ENCODE data around the gene PCNT. TPM values are rescaled to one million over a fixed set of nuclear protein-coding genes. Genes with fewer than 3 reads are reported as not detected.

The PCNT gene
- total RNA-seq, 1 donor from 2014 or later = 53.3 TPM

DNA sequence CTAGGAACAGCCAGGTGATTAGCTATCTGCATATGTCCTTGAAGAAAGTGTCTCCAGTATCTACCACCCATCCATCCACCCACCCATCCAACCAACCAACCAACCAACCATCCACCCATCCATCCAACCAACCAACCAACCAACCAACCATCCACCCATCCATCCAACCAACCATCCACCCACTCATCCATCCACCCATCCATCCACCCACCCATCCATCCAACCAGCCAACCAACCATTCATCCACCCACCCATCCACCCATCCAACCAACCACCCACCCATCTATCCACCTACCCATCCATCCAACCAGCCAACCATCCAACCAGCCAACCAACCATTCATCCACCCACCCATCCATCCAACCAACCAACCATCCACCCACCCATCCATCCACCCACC is 12.4 kb upstream of the PCNT start:
- Mint-ChIP-seq H3K27me3 (no peaks in the 10 kb centered on the region), H3K9me3 (ENCODE audit: low read depth) (no peaks in the 10 kb centered on the region), H3K4me3 (ENCODE audit: low read depth) (no peak overlapping the region), H3K27ac (no peak overlapping the region), H3K36me3 (ENCODE audit: insufficient read depth) (peaks cover 16% of the 10 kb centered on the region), H3K4me1 (ENCODE audit: low read depth) (no peaks in the 10 kb centered on the region)
- TF ChIP-seq CTCF (IDR thresholded peaks at IDR 0.05; ENCODE audit: unreplicated experiment) = no peak
- no peak for DNase-seq (ENCODE audit: low spot score, unreplicated experiment)

- peaks cover 9% of the 10 kb centered on the region for H3K36me3 Mint-ChIP-seq (ENCODE audit: insufficient read depth)
- no peaks in the 10 kb centered on the region for H3K27me3 Mint-ChIP-seq
- TF ChIP-seq CTCF (IDR thresholded peaks at IDR 0.05; ENCODE audit: unreplicated experiment) = no peak
- no peak overlapping the region for H3K4me3 Mint-ChIP-seq (ENCODE audit: low read depth)
- H3K4me1 Mint-ChIP-seq (ENCODE audit: low read depth) = no peaks in the 10 kb centered on the region
- no peak overlapping the region for H3K27ac Mint-ChIP-seq
- DNase-seq (ENCODE audit: low spot score, unreplicated experiment) = no peak
- H3K9me3 Mint-ChIP-seq (ENCODE audit: low read depth) = no peaks in the 10 kb centered on the region
Observed at GRCh38 chr21:46312949-46313348, 11.0 kb upstream of the PCNT start.

DNA sequence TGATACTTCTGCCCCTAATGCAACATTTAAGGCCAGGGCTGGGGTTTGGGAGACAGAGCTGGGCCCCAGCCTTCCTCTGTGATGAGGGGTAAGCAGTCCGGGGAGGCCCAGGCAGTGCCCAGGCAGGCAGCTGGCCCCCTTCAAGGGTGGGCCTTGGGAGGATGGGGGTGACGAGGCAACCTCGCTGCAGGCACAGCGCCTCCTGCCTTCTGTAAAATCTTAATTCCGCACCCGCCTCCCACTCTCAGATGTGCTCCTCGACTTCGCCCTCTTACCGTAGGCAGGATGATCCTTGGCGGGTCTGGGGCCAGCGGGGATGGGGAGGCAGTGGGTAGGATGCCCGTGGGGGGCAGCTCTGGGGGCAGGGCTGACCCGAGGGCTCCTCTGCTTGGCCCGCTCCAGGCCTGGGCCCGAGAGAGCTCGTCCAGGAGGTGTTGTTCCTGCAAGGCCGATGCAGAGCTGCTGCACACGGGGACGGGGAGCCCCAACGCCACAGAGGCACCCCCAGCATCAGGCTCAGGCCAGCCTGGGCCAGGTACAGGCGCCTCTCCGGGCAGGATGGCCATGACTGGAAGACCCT is 9.4 kb upstream of the PCNT start:
- H3K27me3 Mint-ChIP-seq = no peaks in the 10 kb centered on the region
- H3K36me3 Mint-ChIP-seq (ENCODE audit: insufficient read depth) = peaks cover 7% of the 10 kb centered on the region
- no peaks in the 10 kb centered on the region for H3K9me3 Mint-ChIP-seq (ENCODE audit: low read depth)
- no peak for DNase-seq (ENCODE audit: low spot score, unreplicated experiment)
- H3K27ac Mint-ChIP-seq = no peak overlapping the region
- H3K4me3 Mint-ChIP-seq (ENCODE audit: low read depth) = no peak overlapping the region
- peaks cover 6% of the 10 kb centered on the region for H3K4me1 Mint-ChIP-seq (ENCODE audit: low read depth)
- no peak for TF ChIP-seq CTCF (IDR thresholded peaks at IDR 0.05; ENCODE audit: unreplicated experiment)

- no peak for TF ChIP-seq CTCF (IDR thresholded peaks at IDR 0.05; ENCODE audit: unreplicated experiment)
- peaks cover 6% of the 10 kb centered on the region for H3K36me3 Mint-ChIP-seq (ENCODE audit: insufficient read depth)
- DNase-seq (ENCODE audit: low spot score, unreplicated experiment) = no peak
- H3K27me3 Mint-ChIP-seq = no peaks in the 10 kb centered on the region
- H3K27ac Mint-ChIP-seq = no peak overlapping the region
- no peaks in the 10 kb centered on the region for H3K9me3 Mint-ChIP-seq (ENCODE audit: low read depth)
- H3K4me3 Mint-ChIP-seq (ENCODE audit: low read depth) = no peak overlapping the region
- peaks cover 18% of the 10 kb centered on the region for H3K4me1 Mint-ChIP-seq (ENCODE audit: low read depth)
Observed at GRCh38 chr21:46316708-46317324, 7.1 kb upstream of the PCNT start.

DNA sequence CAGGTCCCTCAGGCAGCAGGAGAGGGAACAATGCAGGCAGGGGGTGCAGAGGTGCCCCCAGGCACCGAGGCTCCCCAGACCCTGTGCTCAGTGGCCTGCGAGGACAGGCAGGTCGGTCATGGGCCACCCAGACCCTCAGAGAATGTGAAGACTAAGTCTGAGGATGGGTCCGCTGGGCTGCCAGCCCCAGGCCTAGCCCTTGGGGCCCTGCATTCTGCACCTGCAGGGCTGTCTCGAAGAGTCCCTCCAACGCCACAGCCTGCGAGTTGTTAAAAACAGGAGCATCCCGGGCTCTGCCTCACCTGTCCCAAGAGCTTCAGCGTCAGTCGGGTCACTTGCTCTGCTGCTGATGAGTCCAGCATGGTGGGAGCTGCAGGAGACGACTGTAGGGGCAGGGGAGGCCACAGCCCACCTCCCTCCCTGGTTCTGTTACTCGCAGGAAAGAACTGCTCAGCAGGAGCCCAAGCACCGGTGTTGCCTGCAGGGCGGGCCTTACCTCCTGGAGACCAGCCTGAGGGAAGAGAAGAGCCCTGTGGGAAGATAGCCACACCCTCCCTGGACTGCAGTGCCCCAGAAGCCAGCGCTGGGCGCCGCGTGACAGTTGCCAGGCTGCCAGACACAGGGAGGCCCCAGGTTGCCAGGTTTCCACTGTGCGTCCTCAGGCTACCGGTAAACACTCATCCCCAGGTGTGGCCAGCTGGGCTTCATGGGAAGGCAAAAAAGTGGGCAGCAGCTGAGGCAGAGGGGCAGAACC is 6.1 kb upstream of the PCNT start:
- H3K27ac Mint-ChIP-seq = peak overlapping the region; percentile 52
- H3K4me3 Mint-ChIP-seq (ENCODE audit: low read depth) = no peak overlapping the region
- no peak for DNase-seq (ENCODE audit: low spot score, unreplicated experiment)
- peaks cover 4% of the 10 kb centered on the region for H3K36me3 Mint-ChIP-seq (ENCODE audit: insufficient read depth)
- no peaks in the 10 kb centered on the region for H3K27me3 Mint-ChIP-seq
- peaks cover 22% of the 10 kb centered on the region for H3K4me1 Mint-ChIP-seq (ENCODE audit: low read depth)
- no peak for TF ChIP-seq CTCF (IDR thresholded peaks at IDR 0.05; ENCODE audit: unreplicated experiment)
- H3K9me3 Mint-ChIP-seq (ENCODE audit: low read depth) = no peaks in the 10 kb centered on the region
